SK-N-SH (cell line): ENCODE measurements around the gene MOCOS. TPM values are rescaled to one million over a fixed set of nuclear protein-coding genes. Genes with fewer than 3 reads are reported as not detected.

Source experiments
- CTCF ChIA-PET: fragments of 300-600, 350-600 bp; formaldehyde crosslinking; extraction: SDS; loops from one replicate; lab custom pipeline; 2021; lab: Yijun Ruan, JAX
- POLR2A ChIA-PET: fragments of 350-600 bp; sonication (Branson Sonifier 250); formaldehyde crosslinking; extraction: SDS; loops from one replicate; lab custom pipeline; 2020; ENCODE audit warnings: antibody characterized with exemption, inconsistent platforms; lab: Yijun Ruan, JAX
- DNase-seq: peaks from one replicate; pipeline ENCODE4 v3.0.0; 2012
- H2AFZ ChIP-seq: fragments of 200-600 bp; sonication (generic); 2 replicates; pipeline ENCODE4 v1.8.1; 2016; ENCODE audit warnings: antibody characterized with exemption, mild to moderate bottlenecking, low read depth
- H3F3A ChIP-seq: fragments of 200-600 bp; sonication (generic); replicated peaks from 2 replicates; pipeline ENCODE3; 2016; ENCODE audit warnings: antibody characterized with exemption, mild to moderate bottlenecking; ENCODE audit not compliant: insufficient read depth
- H3K27ac ChIP-seq, 2 experiments: fragments of 200-500 bp in 1 of 2; fragments of 200-600 bp in 1 of 2; sonication (Bioruptor generic) in 1 of 2; sonication (generic), shearing (Covaris generic) in 1 of 2; 2 replicates each; pipeline versions ENCODE4 v1.5.1 to v1.6.1; 2014 to 2016; ENCODE audit warnings: low read depth in 2 of 2, inconsistent platforms in 1 of 2, low read length in 1 of 2, mild to moderate bottlenecking in 1 of 2, mixed read lengths in 1 of 2
- H3K27me3 ChIP-seq: fragments of 200-600 bp; sonication (generic), shearing (Covaris generic); 2 replicates; pipeline ENCODE4 v1.6.1; 2016; ENCODE audit warnings: mixed run types; ENCODE audit not compliant: insufficient read depth
- H3K36me3 ChIP-seq, 2 experiments: fragments of 200-500 bp in 1 of 2; fragments of 200-600 bp in 1 of 2; sonication (Bioruptor generic) in 1 of 2; sonication (generic) in 1 of 2; replicated peaks in 1 of 2; 2 replicates each; pipeline versions ENCODE3 to v1.5.1; 2014 to 2016; ENCODE audit warnings: low read length in 1 of 2, mild to moderate bottlenecking in 1 of 2; ENCODE audit not compliant: insufficient read depth in 2 of 2, control insufficient read depth in 1 of 2
- H3K4me1 ChIP-seq, 2 experiments: fragments of 200-500 bp in 1 of 2; fragments of 200-600 bp in 1 of 2; sonication (Bioruptor generic) in 1 of 2; sonication (generic), shearing (Covaris generic) in 1 of 2; 2 replicates each; pipeline versions ENCODE4 v1.5.1 to v1.6.1; 2014 to 2016; ENCODE audit warnings: low read depth in 1 of 2, low read length in 1 of 2, mixed run types in 1 of 2; ENCODE audit not compliant: insufficient read depth in 2 of 2, control insufficient read depth in 1 of 2
- H3K4me2 ChIP-seq: fragments of 200-600 bp; sonication (generic), shearing (Covaris generic); 2 replicates; pipeline ENCODE4 v1.6.1; 2017; ENCODE audit warnings: mixed run types
- H3K4me3 ChIP-seq, 2 experiments: fragments of 200-500 bp in 1 of 2; fragments of 200-600 bp in 1 of 2; sonication (Bioruptor generic) in 1 of 2; sonication (generic), shearing (Covaris generic) in 1 of 2; 2 replicates each; pipeline versions ENCODE4 v1.5.1 to v1.8.1; 2014 to 2016; ENCODE audit warnings: low read depth in 2 of 2, inconsistent platforms in 1 of 2, low read length in 1 of 2, mild to moderate bottlenecking in 1 of 2, mixed read lengths in 1 of 2, moderate library complexity in 1 of 2
- H3K79me2 ChIP-seq: fragments of 200-600 bp; sonication (generic); 2 replicates; pipeline ENCODE4 v1.8.1; 2017; ENCODE audit warnings: mild to moderate bottlenecking; ENCODE audit not compliant: insufficient read depth
- H3K9ac ChIP-seq: fragments of 200-600 bp; sonication (generic); 2 replicates; pipeline ENCODE4 v1.6.1; 2017; ENCODE audit warnings: mixed run types
- H3K9me2 ChIP-seq: fragments of 200-600 bp; sonication (generic); 2 replicates; pipeline ENCODE4 v1.6.1; 2017; ENCODE audit warnings: mixed run types
- H3K9me3 ChIP-seq: fragments of 200-600 bp; sonication (generic); 2 replicates; pipeline ENCODE4 v1.6.1; 2017; ENCODE audit warnings: mixed run types, mild to moderate bottlenecking, moderate library complexity
- H4K20me1 ChIP-seq: fragments of 200-600 bp; sonication (generic); 2 replicates; pipeline ENCODE4 v1.6.1; 2017; ENCODE audit warnings: mild to moderate bottlenecking, mixed run types; ENCODE audit not compliant: insufficient read depth
- ELF1 ChIP-seq: IDR thresholded peaks from 2 replicates; pipeline ENCODE4 v1.4.0; 2012
- EZH2phosphoT487 ChIP-seq: fragments of 200-600 bp; sonication (generic); IDR thresholded peaks from 2 replicates; pipeline ENCODE4 v1.6.1; 2017; ENCODE audit warnings: low read depth, mixed run types, mild to moderate bottlenecking, antibody characterized with exemption, moderate library complexity, borderline replicate concordance
- FOXM1 ChIP-seq: IDR thresholded peaks from 2 replicates; pipeline ENCODE4 v1.4.0; 2012; ENCODE audit warnings: low read depth, mild to moderate bottlenecking
- IRF3 ChIP-seq: fragments of 150-350 bp; IDR thresholded peaks from 2 replicates; pipeline ENCODE4 v1.6.1; 2016; ENCODE audit warnings: mild to moderate bottlenecking, low read depth, low read length
- MAX ChIP-seq: IDR thresholded peaks from 2 replicates; pipeline ENCODE4 v1.4.0; 2012; ENCODE audit warnings: low read depth
- PBX3 ChIP-seq: IDR thresholded peaks from 2 replicates; pipeline ENCODE4; 2012
- RAD21 ChIP-seq: IDR thresholded peaks from 2 replicates; pipeline ENCODE4 v1.6.1; 2012; ENCODE audit warnings: mild to moderate bottlenecking, low read length
- RXRA ChIP-seq: IDR thresholded peaks from 2 replicates; pipeline ENCODE4 v1.4.0; 2012; ENCODE audit warnings: low read depth, mild to moderate bottlenecking, borderline replicate concordance
- TCF12 ChIP-seq: IDR thresholded peaks from 2 replicates; pipeline ENCODE4 v1.4.0; 2012
- TEAD4 ChIP-seq: IDR thresholded peaks from 2 replicates; pipeline ENCODE4 v1.4.0; 2012; ENCODE audit warnings: mild to moderate bottlenecking, borderline replicate concordance; ENCODE audit not compliant: insufficient read depth
- USF1 ChIP-seq: IDR thresholded peaks from 2 replicates; pipeline ENCODE4 v1.4.0; 2012; ENCODE audit warnings: low read depth, borderline replicate concordance
- USF2 ChIP-seq: fragments of 150-350 bp; IDR thresholded peaks from 2 replicates; pipeline ENCODE4 v1.6.1; 2017; ENCODE audit warnings: antibody characterized with exemption, low read length, low read depth, borderline replicate concordance
- ZBTB33 ChIP-seq: IDR thresholded peaks from 2 replicates; pipeline ENCODE4 v1.4.0; 2012; ENCODE audit warnings: low read depth, borderline replicate concordance
- WGBS: methylation state at CpG from one replicate; pipeline ENCODE4 v1.1.6; 2017; ENCODE audit warnings: low lambda C conversion rate; 5-methylcytosine and 5-hydroxymethylcytosine counted together
- polyA plus RNA-seq, 3 experiments: library from polyadenylated mRNA; depleted of rRNA; stranded (reverse); fragments of >200 nt; gene quantifications; 2 replicates each; pipeline ENCODE4 v1.2.3, GENCODE V29; 2012

MOCOS gene
- polyA plus RNA-seq, 1 of the 3 experiments (the other 2 are of a cell fraction): 1.2 TPM

- H3K27me3 ChIP-seq: no peaks in the 10 kb centered on the region
- WGBS: 100% methylated on average over 1 of the region's 1 CpG
- H4K20me1 ChIP-seq: no peaks in the 10 kb centered on the region
- TF ChIP-seq MAX (no peak), USF1 (no peak), EZH2phosphoT487 (no peak), USF2 (no peak), IRF3 (no peak), ZBTB33 (no peak), FOXM1 (no peak), PBX3 (no peak), RAD21 (no peak), TCF12 (no peak), ELF1 (no peak), RXRA (no peak), TEAD4 (no peak)
- no peak overlapping the region for H3K27ac ChIP-seq
- no peak for DNase-seq
- H3K79me2 ChIP-seq: no peaks in the 10 kb centered on the region
- H3F3A ChIP-seq: peaks cover 10% of the 10 kb centered on the region
- H3K4me3 ChIP-seq: no peak overlapping the region
- H3K4me2 ChIP-seq: no peak overlapping the region
- peaks cover 54 to 68% of the 10 kb centered on the region in 2 experiments for H3K36me3 ChIP-seq
- peaks cover 0 to 6% of the 10 kb centered on the region in 2 experiments; a peak in 1 of 4 replicates for H3K4me1 ChIP-seq
- ChIA-PET CTCF (no interaction called here), POLR2A (no interaction called here)
- H2AFZ ChIP-seq: no peak overlapping the region
- no peaks in the 10 kb centered on the region for H3K9me2 ChIP-seq
- H3K9ac ChIP-seq: no peak overlapping the region
- H3K9me3 ChIP-seq: no peaks in the 10 kb centered on the region
Observed at GRCh38 chr18:36175481-36175880, 11.8 kb upstream of the MOCOS start.
